ENCODE measurements around the gene WIPF3.
A peak's percentile ranks its signal among the peaks of the same experiment; 100 is the strongest.

WIPF3 gene

GRCh38 chr7:29937132-29937531 lies 130.8 kb downstream of the WIPF3 start:
- DNase-seq (ENCODE audit: low read depth) = no peak
- TF ChIP-seq CTCF (IDR thresholded peaks at IDR 0.05; ENCODE audit: low read length, missing control alignments) = no peak
- no peak overlapping the region for H3K4me3 ChIP-seq (replicated peaks; ENCODE audit: low read depth, low read length)

- H3K4me3 ChIP-seq (replicated peaks; ENCODE audit: low read depth, low read length) = no peak overlapping the region
- no peak for TF ChIP-seq CTCF (IDR thresholded peaks at IDR 0.05; ENCODE audit: low read length, missing control alignments)
- no peak for DNase-seq (ENCODE audit: low read depth)
Measured at GRCh38 chr7:29940199-29940598, 133.9 kb downstream of the WIPF3 start.

- no peak for TF ChIP-seq CTCF (IDR thresholded peaks at IDR 0.05; ENCODE audit: low read length, missing control alignments)
- no peak for DNase-seq (ENCODE audit: low read depth)
- H3K4me3 ChIP-seq (replicated peaks; ENCODE audit: low read depth, low read length) = no peak overlapping the region
Measured at GRCh38 chr7:29945259-29945809, 139.0 kb downstream of the WIPF3 start.

GRCh38 chr7:29946428-29947186 lies 140.3 kb downstream of the WIPF3 start:
- H3K4me3 ChIP-seq (replicated peaks; ENCODE audit: low read depth, low read length) = no peak overlapping the region
- TF ChIP-seq CTCF (IDR thresholded peaks at IDR 0.05; ENCODE audit: low read length, missing control alignments) = peak; percentile 43
- peak; percentile 54 for DNase-seq (ENCODE audit: low read depth)

- no peak overlapping the region for H3K4me3 ChIP-seq (replicated peaks; ENCODE audit: low read depth, low read length)
- no peak for DNase-seq (ENCODE audit: low read depth)
- no peak for TF ChIP-seq CTCF (IDR thresholded peaks at IDR 0.05; ENCODE audit: low read length, missing control alignments)
Measured at GRCh38 chr7:29948587-29948986, 142.3 kb downstream of the WIPF3 start.

- DNase-seq (ENCODE audit: low read depth) = no peak
- TF ChIP-seq CTCF (IDR thresholded peaks at IDR 0.05; ENCODE audit: low read length, missing control alignments) = no peak
- no peak overlapping the region for H3K4me3 ChIP-seq (replicated peaks; ENCODE audit: low read depth, low read length)
Measured at GRCh38 chr7:29950480-29950879, 144.2 kb downstream of the WIPF3 start.

GRCh38 chr7:29951206-29951605 lies 144.9 kb downstream of the WIPF3 start:
- no peak for DNase-seq (ENCODE audit: low read depth)
- TF ChIP-seq CTCF (IDR thresholded peaks at IDR 0.05; ENCODE audit: low read length, missing control alignments) = no peak
- no peak overlapping the region for H3K4me3 ChIP-seq (replicated peaks; ENCODE audit: low read depth, low read length)
